Uterus (tissue), 2 donors: Measurements from ENCODE around the gene TEX53.

ENCODE experiments used
- POLR2A ChIP-seq, 2 donors: fragments of 450-650 bp; IDR thresholded peaks; one replicate each; pipeline ENCODE4 v1.6.1; 2016; ENCODE audit warnings: antibody characterized with exemption in 2 of 2, mild to moderate bottlenecking in 1 of 2, moderate library complexity in 1 of 2
- TF ChIP-seq, protein P1 (sequence below), 4 experiments: fragments of 200-600 bp in 2 of 4; fragments of 450-650 bp in 2 of 4; sonication (generic) in 2 of 4; IDR thresholded peaks; one replicate each; pipeline ENCODE4 v1.5.1; 2016 to 2019; ENCODE audit warnings: antibody characterized with exemption in 4 of 4, mild to moderate bottlenecking in 2 of 4, moderate library complexity in 1 of 4

DNA sequence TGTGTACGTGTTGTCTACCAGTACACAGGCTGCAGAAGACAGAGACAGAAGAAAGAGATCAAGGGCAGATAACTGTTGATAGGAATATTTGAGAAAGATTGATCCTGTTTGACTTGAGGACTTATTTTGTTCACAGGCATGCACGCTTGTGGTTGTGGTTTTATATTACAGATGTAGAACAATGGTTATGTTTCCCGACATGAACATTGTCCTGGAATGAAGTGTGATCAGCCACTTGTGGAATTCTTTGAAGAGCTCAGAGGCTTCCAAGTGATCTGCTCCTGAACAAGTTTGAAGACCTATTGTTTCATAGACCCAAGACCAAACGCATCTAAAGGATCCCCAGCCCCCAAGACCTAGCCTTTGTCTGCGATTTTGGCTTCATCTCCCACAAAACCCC lies 13.7 kb downstream of the TEX53 start:
- TF ChIP-seq, protein P1, sequence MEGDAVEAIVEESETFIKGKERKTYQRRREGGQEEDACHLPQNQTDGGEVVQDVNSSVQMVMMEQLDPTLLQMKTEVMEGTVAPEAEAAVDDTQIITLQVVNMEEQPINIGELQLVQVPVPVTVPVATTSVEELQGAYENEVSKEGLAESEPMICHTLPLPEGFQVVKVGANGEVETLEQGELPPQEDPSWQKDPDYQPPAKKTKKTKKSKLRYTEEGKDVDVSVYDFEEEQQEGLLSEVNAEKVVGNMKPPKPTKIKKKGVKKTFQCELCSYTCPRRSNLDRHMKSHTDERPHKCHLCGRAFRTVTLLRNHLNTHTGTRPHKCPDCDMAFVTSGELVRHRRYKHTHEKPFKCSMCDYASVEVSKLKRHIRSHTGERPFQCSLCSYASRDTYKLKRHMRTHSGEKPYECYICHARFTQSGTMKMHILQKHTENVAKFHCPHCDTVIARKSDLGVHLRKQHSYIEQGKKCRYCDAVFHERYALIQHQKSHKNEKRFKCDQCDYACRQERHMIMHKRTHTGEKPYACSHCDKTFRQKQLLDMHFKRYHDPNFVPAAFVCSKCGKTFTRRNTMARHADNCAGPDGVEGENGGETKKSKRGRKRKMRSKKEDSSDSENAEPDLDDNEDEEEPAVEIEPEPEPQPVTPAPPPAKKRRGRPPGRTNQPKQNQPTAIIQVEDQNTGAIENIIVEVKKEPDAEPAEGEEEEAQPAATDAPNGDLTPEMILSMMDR (IDR thresholded peaks at IDR 0.05), result no peak
- TF ChIP-seq POLR2A (IDR thresholded peaks at IDR 0.05), result no peak
